ENCODE results near the gene KCNQ5.

DNA sequence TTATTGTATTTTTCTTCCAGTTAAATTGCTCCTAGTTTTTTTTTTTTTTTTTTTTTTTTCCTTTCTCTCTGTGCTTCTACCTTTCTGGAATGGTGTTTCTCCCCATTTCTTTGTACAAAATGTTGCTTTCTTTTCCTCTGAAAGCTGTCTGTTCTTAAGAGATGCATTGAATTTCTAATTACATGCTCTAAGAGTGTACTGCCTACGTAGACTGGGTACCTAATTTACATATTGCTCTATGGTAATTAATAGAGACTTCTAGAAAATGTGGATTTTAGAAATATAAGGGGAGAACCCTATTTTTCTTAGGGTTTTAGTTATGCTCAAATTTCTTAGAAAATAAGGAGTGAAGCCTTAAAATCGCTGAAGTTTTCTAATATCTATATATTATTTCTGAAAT is 13.8 kb downstream of the KCNQ5 start:
- TF ChIP-seq, protein P1, sequence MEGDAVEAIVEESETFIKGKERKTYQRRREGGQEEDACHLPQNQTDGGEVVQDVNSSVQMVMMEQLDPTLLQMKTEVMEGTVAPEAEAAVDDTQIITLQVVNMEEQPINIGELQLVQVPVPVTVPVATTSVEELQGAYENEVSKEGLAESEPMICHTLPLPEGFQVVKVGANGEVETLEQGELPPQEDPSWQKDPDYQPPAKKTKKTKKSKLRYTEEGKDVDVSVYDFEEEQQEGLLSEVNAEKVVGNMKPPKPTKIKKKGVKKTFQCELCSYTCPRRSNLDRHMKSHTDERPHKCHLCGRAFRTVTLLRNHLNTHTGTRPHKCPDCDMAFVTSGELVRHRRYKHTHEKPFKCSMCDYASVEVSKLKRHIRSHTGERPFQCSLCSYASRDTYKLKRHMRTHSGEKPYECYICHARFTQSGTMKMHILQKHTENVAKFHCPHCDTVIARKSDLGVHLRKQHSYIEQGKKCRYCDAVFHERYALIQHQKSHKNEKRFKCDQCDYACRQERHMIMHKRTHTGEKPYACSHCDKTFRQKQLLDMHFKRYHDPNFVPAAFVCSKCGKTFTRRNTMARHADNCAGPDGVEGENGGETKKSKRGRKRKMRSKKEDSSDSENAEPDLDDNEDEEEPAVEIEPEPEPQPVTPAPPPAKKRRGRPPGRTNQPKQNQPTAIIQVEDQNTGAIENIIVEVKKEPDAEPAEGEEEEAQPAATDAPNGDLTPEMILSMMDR (IDR thresholded peaks at IDR 0.05): no peak
- TF ChIP-seq TCF7L2 (IDR thresholded peaks at IDR 0.05; ENCODE audit: low read depth, low read length) (no peak), POLR2AphosphoS5 (IDR thresholded peaks at IDR 0.05; ENCODE audit: low read depth, low read length) (no peak), SIN3A (IDR thresholded peaks at IDR 0.05; ENCODE audit: borderline replicate concordance, insufficient read depth, low read depth, low read length) (no peak)

All from Panc1 (cell line).